OCI-LY7 (cell line): ENCODE results near the gene AGMO.

ENCODE experiments used
- CTCF ChIP-seq: fragments of 200-600 bp; sonication (generic); conservative IDR thresholded peaks from 2 replicates; pipeline ENCODE4 v1.5.1; 2014; ENCODE audit warnings: mild to moderate bottlenecking, antibody characterized with exemption, low read length, moderate library complexity, mixed read lengths
- EZH2phosphoT487 ChIP-seq: fragments of 200-600 bp; sonication (generic); IDR thresholded peaks from 2 replicates; pipeline ENCODE4 v1.6.1; 2018; ENCODE audit warnings: low read depth, borderline replicate concordance, mild to moderate bottlenecking, mixed run types, antibody characterized with exemption, low read length, moderate library complexity, mixed read lengths

GRCh38 chr7:15481132-15481531, 80.7 kb downstream of the AGMO start:
- TF ChIP-seq CTCF (no peak), EZH2phosphoT487 (no peak)
